Coronary artery (tissue), 2 donors: ENCODE measurements around the gene MEF2C.

Experiments
- DNase-seq: peaks from one replicate; pipeline ENCODE4 v3.0.0-alpha.2; 2017; ENCODE audit warnings: low spot score
- H3K27ac ChIP-seq, 2 donors: fragments of 200-600 bp; sonication (generic); one replicate each; pipeline ENCODE4 v1.5.1; 2016 to 2019
- H3K4me3 ChIP-seq: fragments of 200-600 bp; sonication (generic); 2 replicates; pipeline ENCODE4 v1.5.1; 2016; ENCODE audit warnings: mild to moderate bottlenecking, moderate library complexity
- TF ChIP-seq, protein P1 (sequence below): fragments of 200-600 bp; sonication (generic); IDR thresholded peaks from one replicate; pipeline ENCODE4 v1.5.1; 2019; ENCODE audit warnings: antibody characterized with exemption

The MEF2C gene

DNA sequence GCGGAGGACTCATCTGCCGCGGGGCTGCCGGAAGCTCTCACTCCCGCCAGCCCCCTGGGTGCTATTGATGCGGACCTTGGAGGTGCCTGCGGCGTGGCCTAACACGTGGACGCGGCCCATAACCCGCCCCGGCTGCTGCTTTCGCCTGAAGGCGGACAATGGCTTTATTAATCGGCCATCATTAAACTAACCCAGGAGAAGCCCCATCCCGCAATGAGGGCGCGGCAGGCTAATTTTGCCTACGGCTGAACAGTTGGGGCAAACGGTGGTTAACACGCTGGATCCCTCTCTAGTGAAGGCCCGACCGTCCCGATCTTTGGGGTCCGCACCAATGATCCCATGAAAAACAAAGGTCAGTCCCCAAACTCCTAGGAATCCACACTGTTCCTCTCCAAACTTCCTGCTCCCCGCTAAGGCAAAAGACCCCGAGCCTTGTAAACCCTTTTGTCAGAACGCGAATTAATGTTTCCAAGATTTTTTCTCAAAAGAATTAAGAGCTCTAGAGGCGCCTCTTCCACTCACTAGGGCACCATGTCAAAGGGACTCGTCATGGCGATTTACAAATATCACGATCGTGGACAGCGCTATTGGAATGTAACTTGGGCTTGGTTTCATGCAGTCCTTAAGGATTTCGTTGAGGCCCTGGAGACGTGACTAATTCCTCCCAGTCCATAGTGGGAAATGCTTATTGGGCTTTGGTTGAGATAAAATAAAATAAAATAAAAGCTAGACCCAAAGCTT, 193.1 kb downstream of the MEF2C start:
- peak overlapping the region; percentile 64 for H3K4me3 ChIP-seq
- H3K27ac ChIP-seq = no peak overlapping the region
- no peak for DNase-seq
- TF ChIP-seq, protein P1, sequence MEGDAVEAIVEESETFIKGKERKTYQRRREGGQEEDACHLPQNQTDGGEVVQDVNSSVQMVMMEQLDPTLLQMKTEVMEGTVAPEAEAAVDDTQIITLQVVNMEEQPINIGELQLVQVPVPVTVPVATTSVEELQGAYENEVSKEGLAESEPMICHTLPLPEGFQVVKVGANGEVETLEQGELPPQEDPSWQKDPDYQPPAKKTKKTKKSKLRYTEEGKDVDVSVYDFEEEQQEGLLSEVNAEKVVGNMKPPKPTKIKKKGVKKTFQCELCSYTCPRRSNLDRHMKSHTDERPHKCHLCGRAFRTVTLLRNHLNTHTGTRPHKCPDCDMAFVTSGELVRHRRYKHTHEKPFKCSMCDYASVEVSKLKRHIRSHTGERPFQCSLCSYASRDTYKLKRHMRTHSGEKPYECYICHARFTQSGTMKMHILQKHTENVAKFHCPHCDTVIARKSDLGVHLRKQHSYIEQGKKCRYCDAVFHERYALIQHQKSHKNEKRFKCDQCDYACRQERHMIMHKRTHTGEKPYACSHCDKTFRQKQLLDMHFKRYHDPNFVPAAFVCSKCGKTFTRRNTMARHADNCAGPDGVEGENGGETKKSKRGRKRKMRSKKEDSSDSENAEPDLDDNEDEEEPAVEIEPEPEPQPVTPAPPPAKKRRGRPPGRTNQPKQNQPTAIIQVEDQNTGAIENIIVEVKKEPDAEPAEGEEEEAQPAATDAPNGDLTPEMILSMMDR = no peak

DNA sequence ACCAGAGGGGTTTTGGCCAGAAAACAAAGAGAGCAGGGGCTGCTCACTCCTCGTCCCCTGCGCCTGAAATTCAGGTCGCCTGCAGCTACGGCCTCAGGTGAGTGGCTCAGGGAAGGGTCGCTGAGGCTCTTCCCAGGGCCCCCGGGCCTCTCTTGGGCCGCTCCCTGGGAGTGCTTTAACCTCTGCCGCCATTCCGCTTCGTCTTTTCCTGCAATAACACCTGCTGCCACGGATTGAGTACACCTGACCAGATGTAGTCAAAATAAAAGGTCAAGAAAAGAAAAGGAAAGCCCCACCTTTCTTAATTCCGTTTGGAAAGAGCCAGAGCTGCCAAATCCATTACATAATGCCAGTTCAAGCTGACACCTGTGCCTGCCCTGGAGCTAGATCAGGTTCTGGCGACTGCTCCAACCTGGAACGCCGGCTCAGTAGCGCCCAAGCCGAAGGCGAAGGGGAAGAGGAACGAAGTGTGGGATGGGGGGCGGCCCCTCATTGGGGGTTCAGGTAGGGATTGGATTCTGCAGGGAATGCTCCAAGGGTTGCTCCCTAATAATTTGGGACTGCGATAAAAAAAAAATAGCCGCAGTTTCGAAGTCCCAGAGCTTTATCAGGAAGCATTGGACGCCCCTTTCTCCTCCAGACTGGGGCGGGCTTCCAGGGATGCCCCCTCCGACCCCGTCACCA, 193.9 kb downstream of the MEF2C start:
- no peak for DNase-seq
- TF ChIP-seq, protein P1 = no peak
- Histone ChIP-seq H3K27ac (no peak overlapping the region), H3K4me3 (no peak overlapping the region)

DNA sequence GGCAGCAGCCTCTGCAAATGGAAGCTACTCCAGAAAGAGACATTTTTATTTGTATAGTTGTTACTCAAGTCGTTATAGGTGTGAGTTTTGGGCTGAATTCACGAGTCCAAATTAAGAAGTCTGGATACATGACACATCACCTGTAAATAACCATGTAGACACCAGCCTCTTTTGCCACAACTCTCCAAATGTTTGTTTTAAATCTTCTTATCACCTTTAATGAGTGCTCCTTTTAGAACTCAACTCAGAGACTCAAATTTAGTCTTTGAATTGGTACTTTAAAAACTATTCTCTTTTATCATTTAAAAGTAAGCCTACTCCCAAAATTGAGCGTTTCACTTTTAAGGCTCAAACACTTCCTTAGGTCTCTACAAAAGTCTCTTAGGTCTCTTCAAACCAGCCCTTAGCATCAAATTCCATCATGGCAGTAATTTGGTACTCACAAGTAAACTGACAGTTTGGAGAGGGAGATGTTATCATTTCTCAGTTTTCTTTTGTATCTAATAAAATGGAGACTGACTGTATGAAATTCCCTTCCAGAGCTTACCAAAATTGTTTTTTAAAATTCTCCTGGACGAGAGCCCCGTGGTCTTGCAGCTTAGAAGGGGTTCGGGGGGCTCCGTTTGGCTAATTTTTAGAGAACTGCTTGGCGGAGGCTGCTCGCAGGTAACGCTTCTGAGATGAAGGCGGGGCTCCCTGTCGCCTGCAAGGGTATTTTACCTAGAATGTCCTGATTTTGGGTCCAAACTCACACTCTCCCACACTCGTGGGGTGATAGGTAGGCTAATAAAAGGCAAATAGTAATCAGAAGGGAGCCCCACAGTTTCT, 194.6 kb downstream of the MEF2C start:
- Histone ChIP-seq H3K4me3 (no peak overlapping the region), H3K27ac (no peak overlapping the region)
- no peak for DNase-seq
- TF ChIP-seq, protein P1 = no peak

DNA sequence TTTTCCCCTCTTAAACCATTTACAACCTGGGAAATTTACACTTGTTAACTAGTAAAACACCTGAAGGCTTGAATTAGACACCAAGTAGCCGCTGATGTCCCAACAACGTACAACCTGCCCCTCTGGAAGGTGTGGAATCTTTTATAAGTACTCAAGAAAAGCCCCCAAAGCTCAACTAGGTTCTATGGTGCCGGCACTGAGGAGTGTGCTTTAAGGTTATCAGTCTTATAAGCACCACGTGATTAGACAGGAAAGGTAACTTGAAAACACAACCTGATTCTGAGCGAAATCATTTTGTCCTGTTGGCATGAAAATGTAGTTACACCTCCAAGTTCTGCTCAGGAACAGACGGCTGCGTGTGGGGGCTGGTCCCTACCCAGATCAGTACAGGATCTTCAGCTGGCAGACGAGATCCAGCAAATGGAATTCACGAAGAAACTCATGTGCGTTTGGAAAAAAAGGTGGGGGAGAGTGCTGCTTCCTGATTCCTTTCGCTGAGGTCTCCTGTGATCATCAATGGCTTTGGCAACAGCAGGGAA, 195.5 kb downstream of the MEF2C start:
- DNase-seq = no peak
- TF ChIP-seq, protein P1 = no peak
- no peak overlapping the region for H3K4me3 ChIP-seq
- H3K27ac ChIP-seq = no peak overlapping the region

DNA sequence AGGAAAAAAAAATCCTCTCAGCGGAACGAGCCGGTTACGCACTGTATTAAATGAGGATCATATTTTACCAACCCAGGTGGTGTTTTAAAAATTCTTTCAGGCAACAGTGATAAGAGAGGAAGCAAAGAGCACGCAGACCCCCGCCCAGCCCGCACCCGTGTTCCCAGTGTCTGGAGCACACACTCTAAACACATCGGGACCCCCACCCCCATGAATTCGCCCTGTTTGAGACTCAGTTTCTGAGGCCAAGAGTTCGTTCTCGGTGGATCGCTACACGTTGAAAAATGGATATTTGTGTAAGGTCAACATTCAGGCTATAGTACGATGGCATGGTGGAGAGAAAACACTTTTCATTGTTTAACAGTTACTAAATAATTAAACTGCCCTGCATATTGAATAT, 196.3 kb downstream of the MEF2C start:
- H3K27ac ChIP-seq = no peak overlapping the region
- TF ChIP-seq, protein P1 = no peak
- DNase-seq = no peak
- H3K4me3 ChIP-seq = no peak overlapping the region

DNA sequence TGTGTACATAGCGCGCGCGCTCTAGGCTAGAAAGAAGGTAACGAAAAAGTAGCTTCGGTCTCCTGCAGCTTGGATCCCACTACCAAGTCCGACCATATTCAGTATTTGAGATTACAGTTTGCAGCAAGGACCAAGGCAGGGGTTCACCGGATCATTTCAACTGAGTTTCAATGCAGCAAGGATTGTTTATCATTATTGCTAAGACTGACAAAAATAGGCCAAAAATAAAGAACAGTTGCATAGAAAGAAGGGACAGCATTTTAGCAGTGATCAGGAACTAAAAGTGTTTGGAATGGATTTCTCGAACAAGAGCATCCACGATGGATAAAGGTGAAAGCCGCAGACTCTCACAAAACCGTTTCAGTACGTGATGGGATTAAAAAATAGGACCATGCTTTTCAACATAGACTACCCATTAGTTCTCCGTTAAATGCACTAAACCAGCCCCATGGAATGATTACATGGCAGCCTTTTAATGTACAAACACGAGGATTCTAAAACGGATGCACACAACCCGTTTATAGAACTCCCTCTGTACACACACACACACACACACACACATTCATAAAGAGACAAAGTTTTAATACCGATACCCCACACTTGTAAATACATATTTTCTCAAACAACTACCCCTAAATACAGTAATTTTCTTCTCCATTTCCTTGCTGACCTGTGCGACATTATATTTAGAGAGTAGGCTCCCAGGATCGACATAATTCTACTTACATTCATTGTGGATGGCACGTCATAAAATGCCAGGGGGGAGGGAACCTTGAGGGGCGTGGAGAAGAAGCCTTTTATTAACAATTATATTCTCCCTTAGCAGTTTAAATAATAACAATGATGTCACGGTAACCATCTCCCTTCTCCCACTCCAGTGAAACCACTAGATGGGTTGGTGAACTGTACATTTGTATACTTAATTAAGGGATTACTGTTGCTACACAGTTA, 197.1 kb downstream of the MEF2C start:
- no peak for DNase-seq

More for the DNA sequence above, 197.1 kb downstream of the MEF2C start:
- no peak overlapping the region for H3K27ac ChIP-seq
- no peak overlapping the region for H3K4me3 ChIP-seq
- TF ChIP-seq, protein P1 = no peak
